Measurements from ENCODE around the gene RASD2.

Gene RASD2

DNA sequence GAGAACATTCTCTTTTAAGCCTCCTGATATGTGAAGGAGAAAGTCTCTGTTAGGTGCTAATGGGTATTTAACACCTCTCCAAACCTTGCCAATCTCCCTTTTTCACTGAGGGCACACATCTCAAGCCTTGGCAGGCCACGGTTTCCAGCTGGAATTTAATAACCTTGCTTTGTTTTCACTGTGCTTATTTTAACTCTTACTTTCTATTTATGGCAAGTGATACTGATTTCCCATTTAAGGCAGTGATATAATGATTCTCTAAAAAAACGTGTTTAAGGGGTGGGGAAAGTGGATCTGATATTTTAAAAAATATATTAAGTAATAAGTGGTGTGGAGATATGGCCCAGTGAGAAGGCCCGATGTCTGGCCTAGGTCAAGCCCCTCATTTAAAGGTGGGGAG is 1.1 kb upstream of the RASD2 start:
- H3K9me2 ChIP-seq (replicated peaks; ENCODE audit: low read depth, low read length): no peaks in the 10 kb centered on the region
- H4K20me1 ChIP-seq (ENCODE audit: insufficient read depth, low read length, poor library complexity, severe bottlenecking): no peaks in the 10 kb centered on the region
- H3K4me2 ChIP-seq (ENCODE audit: low read depth, low read length, poor library complexity, severe bottlenecking): peak overlapping the region; percentile 76
- H3K4me3 ChIP-seq (ENCODE audit: low read length, poor library complexity, severe bottlenecking): peak overlapping the region; percentile 66
- H3K27me3 ChIP-seq (ENCODE audit: insufficient read depth, low read length, poor library complexity, severe bottlenecking): no peaks in the 10 kb centered on the region
- TF ChIP-seq EZH2phosphoT487 (IDR thresholded peaks at IDR 0.05; ENCODE audit: borderline replicate concordance): no peak
- TF ChIP-seq, protein P1, sequence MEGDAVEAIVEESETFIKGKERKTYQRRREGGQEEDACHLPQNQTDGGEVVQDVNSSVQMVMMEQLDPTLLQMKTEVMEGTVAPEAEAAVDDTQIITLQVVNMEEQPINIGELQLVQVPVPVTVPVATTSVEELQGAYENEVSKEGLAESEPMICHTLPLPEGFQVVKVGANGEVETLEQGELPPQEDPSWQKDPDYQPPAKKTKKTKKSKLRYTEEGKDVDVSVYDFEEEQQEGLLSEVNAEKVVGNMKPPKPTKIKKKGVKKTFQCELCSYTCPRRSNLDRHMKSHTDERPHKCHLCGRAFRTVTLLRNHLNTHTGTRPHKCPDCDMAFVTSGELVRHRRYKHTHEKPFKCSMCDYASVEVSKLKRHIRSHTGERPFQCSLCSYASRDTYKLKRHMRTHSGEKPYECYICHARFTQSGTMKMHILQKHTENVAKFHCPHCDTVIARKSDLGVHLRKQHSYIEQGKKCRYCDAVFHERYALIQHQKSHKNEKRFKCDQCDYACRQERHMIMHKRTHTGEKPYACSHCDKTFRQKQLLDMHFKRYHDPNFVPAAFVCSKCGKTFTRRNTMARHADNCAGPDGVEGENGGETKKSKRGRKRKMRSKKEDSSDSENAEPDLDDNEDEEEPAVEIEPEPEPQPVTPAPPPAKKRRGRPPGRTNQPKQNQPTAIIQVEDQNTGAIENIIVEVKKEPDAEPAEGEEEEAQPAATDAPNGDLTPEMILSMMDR (conservative IDR thresholded peaks at IDR 0.05; ENCODE audit: low read length): no peak
- H3F3A ChIP-seq (ENCODE audit: low read depth): no peaks in the 10 kb centered on the region
- no peak overlapping the region for H3K9ac ChIP-seq (ENCODE audit: low read depth, low read length, poor library complexity, severe bottlenecking)
- H3K36me3 ChIP-seq (ENCODE audit: insufficient read depth, low read length): no peaks in the 10 kb centered on the region
- no peaks in the 10 kb centered on the region for H3K79me2 ChIP-seq (ENCODE audit: insufficient read depth, low read length)
- peaks cover 41% of the 10 kb centered on the region for H3K4me1 ChIP-seq (ENCODE audit: insufficient read depth, low read length, poor library complexity, severe bottlenecking)
- H2AFZ ChIP-seq (ENCODE audit: low read length): peak overlapping the region; percentile 63; the same call in 1 of the 2 replicates
- H3K9me3 ChIP-seq (ENCODE audit: insufficient read depth, low read depth, low read length): no peaks in the 10 kb centered on the region

DNA sequence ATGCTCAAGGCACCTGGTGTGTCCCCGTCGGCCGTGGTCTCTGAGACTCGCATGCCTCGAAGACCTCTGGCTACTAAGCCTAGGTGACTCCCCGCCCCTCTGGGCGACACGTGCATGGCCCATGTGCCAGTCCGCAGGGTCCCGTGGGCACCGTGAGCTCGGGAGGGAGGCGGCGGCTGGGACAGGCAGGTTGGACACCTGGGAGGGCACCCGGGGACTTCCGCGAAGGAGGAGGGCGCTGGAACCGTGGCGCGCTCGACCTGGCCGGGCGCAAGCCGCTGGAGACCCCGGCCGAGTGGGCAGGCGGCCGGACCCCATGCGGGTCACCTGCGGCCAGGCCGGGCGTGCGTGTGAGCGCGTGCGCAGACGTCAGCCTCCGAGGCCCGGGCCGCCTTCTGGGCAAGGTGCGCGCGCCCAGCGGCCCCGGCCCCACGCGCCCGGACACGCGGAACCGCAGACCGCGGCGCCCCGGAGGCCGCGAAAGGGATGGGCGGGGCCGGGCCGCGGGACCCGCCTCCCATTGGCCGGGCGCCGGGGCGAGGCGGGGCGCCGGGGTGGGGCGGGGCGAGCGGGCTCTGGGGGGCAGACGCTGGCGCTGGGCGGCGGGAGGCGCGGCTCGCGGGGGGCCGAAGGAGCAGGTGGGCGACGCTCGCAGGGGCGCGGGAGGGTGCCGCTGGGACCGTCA is 579 bp upstream of the RASD2 start:
- Histone ChIP-seq H3K36me3 (ENCODE audit: insufficient read depth, low read length) (no peaks in the 10 kb centered on the region), H2AFZ (ENCODE audit: low read length) (peak overlapping the region; percentile 79), H3K4me1 (ENCODE audit: insufficient read depth, low read length, poor library complexity, severe bottlenecking) (peaks cover 43% of the 10 kb centered on the region), H3K9me3 (ENCODE audit: insufficient read depth, low read depth, low read length) (no peaks in the 10 kb centered on the region), H4K20me1 (ENCODE audit: insufficient read depth, low read length, poor library complexity, severe bottlenecking) (no peaks in the 10 kb centered on the region), H3K79me2 (ENCODE audit: insufficient read depth, low read length) (no peaks in the 10 kb centered on the region), H3K4me2 (ENCODE audit: low read depth, low read length, poor library complexity, severe bottlenecking) (peak overlapping the region; percentile 76), H3K4me3 (ENCODE audit: low read length, poor library complexity, severe bottlenecking) (peak overlapping the region; percentile 73), H3K9ac (ENCODE audit: low read depth, low read length, poor library complexity, severe bottlenecking) (peak overlapping the region; percentile 47), H3K27me3 (ENCODE audit: insufficient read depth, low read length, poor library complexity, severe bottlenecking) (no peaks in the 10 kb centered on the region), H3K9me2 (replicated peaks; ENCODE audit: low read depth, low read length) (no peaks in the 10 kb centered on the region), H3F3A (ENCODE audit: low read depth) (no peaks in the 10 kb centered on the region)
- TF ChIP-seq, protein P1 (conservative IDR thresholded peaks at IDR 0.05; ENCODE audit: low read length): no peak
- TF ChIP-seq EZH2phosphoT487 (IDR thresholded peaks at IDR 0.05; ENCODE audit: borderline replicate concordance): no peak

DNA sequence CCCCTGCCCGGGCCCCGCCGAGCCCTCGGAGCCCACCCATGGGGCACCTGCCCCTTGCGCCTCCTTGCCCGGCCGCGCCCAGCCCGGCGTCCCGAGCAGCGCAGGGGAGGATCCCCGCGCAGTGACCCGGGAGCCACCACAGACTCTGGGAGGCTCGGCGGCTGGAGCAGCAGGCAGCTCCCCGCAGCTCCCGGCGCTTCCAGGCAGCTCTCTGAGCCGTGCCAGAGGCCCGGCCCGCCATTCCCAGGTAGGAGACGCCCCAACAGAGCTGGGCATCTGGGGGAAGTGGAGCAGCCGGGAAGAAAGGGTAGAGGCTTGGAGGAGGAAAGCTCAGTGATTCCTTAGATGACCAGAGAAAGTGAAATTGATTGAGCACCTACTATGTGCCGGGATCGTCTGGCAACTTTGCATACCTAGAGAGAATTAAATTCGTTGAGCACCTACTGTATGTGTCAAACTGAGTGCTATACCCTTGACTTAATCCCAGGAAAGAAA is 670 bp downstream of the RASD2 start:
- TF ChIP-seq, protein P1 (conservative IDR thresholded peaks at IDR 0.05; ENCODE audit: low read length): no peak
- TF ChIP-seq EZH2phosphoT487 (IDR thresholded peaks at IDR 0.05; ENCODE audit: borderline replicate concordance): no peak
- Histone ChIP-seq H3K9ac (ENCODE audit: low read depth, low read length, poor library complexity, severe bottlenecking) (no peak overlapping the region), H3K36me3 (ENCODE audit: insufficient read depth, low read length) (no peaks in the 10 kb centered on the region), H3K4me1 (ENCODE audit: insufficient read depth, low read length, poor library complexity, severe bottlenecking) (peaks cover 43% of the 10 kb centered on the region), H3K9me3 (ENCODE audit: insufficient read depth, low read depth, low read length) (no peaks in the 10 kb centered on the region), H3K79me2 (ENCODE audit: insufficient read depth, low read length) (no peaks in the 10 kb centered on the region), H2AFZ (ENCODE audit: low read length) (no peak overlapping the region), H3K4me2 (ENCODE audit: low read depth, low read length, poor library complexity, severe bottlenecking) (peak overlapping the region; percentile 67), H4K20me1 (ENCODE audit: insufficient read depth, low read length, poor library complexity, severe bottlenecking) (no peaks in the 10 kb centered on the region), H3F3A (ENCODE audit: low read depth) (no peaks in the 10 kb centered on the region), H3K4me3 (ENCODE audit: low read length, poor library complexity, severe bottlenecking) (no peak overlapping the region), H3K9me2 (replicated peaks; ENCODE audit: low read depth, low read length) (no peaks in the 10 kb centered on the region), H3K27me3 (ENCODE audit: insufficient read depth, low read length, poor library complexity, severe bottlenecking) (no peaks in the 10 kb centered on the region)

Data from Loucy (cell line).